ENCODE results near the gene CHCHD3.

DNA sequence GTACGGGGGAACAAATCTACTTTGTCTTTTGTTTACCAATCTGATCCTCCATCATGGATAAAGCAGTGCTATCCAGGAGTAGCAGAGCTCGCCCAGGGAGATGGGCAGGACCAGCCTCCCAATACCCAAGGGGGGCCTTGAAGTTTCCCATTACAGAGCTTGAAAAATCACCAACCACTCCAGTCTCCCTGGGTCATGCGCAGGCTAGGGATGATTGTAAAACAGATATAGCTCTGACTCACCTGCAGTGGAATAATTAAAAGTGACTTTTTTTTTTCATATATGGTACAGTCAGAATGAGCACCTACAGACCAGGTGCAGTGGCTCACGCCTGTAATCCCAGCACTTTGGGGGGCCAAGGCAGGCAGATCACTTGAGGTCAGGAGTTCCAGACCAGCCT lies 301.1 kb downstream of the CHCHD3 start:
- TF ChIP-seq, protein P1, sequence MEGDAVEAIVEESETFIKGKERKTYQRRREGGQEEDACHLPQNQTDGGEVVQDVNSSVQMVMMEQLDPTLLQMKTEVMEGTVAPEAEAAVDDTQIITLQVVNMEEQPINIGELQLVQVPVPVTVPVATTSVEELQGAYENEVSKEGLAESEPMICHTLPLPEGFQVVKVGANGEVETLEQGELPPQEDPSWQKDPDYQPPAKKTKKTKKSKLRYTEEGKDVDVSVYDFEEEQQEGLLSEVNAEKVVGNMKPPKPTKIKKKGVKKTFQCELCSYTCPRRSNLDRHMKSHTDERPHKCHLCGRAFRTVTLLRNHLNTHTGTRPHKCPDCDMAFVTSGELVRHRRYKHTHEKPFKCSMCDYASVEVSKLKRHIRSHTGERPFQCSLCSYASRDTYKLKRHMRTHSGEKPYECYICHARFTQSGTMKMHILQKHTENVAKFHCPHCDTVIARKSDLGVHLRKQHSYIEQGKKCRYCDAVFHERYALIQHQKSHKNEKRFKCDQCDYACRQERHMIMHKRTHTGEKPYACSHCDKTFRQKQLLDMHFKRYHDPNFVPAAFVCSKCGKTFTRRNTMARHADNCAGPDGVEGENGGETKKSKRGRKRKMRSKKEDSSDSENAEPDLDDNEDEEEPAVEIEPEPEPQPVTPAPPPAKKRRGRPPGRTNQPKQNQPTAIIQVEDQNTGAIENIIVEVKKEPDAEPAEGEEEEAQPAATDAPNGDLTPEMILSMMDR (conservative IDR thresholded peaks at IDR 0.05), result no peak
- no peak for TF ChIP-seq EZH2 (IDR thresholded peaks at IDR 0.05; ENCODE audit: low read depth)

All from PC-9 (cell line).